NCI-H526 (cell line): ENCODE results near the gene DLAT.
A peak's percentile ranks its signal among the peaks of the same experiment; 100 is the strongest.
"Not testable (repeated sequence)": the region's sequence is repeated elsewhere in the genome, so short reads cannot be mapped to it uniquely, and the experiment has no call there.

ENCODE experiments used
- DNase-seq, 2 experiments: peaks; one replicate each; lab custom pipeline; 2025; lab: John Stamatoyannopoulos, UW

DLAT gene

GRCh38 chr11:112005422-112006094 is 19.6 kb upstream of the DLAT start:
- no peak for DNase-seq

DNA sequence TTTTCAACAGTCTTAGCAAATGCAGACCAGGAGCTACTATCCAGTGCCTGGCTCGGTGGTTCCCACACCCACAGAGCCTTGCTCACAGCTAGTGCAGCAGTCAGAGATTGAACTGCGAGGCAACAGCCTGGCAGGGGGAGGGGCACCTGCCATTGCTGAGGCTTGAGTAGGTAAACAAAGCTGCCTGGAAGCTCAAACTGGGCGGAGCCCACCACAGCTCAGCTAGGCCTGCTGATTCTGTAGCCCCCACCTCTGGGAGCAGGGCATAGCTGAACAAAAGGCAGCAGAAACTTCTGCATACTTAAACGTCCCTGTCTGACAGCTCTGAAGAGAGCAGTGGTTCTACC is 19.1 kb upstream of the DLAT start:
- not testable (repeated sequence) for DNase-seq

DNA sequence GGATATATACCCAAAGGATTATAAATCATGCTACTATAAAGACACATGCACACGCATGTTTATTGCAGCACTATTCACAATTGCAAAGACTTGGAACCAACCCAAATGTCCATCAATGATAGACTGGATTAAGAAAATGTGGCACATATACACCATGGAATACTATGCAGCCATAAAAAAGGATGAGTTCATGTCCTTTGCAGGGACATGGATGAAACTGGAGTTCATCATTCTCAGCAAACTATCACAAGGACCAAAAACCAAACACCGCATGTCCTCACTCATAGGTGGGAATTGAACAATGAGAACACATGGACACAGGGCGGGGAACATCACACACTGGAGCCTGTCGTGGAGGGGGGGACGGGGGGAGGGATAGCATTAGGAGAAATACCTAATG is 13.8 kb upstream of the DLAT start:
- DNase-seq: not testable (repeated sequence)

- no peak for DNase-seq
Observed at GRCh38 chr11:112012874-112013273, 12.3 kb upstream of the DLAT start.

GRCh38 chr11:112013497-112014164 is 11.6 kb upstream of the DLAT start:
- DNase-seq: no peak

DNA sequence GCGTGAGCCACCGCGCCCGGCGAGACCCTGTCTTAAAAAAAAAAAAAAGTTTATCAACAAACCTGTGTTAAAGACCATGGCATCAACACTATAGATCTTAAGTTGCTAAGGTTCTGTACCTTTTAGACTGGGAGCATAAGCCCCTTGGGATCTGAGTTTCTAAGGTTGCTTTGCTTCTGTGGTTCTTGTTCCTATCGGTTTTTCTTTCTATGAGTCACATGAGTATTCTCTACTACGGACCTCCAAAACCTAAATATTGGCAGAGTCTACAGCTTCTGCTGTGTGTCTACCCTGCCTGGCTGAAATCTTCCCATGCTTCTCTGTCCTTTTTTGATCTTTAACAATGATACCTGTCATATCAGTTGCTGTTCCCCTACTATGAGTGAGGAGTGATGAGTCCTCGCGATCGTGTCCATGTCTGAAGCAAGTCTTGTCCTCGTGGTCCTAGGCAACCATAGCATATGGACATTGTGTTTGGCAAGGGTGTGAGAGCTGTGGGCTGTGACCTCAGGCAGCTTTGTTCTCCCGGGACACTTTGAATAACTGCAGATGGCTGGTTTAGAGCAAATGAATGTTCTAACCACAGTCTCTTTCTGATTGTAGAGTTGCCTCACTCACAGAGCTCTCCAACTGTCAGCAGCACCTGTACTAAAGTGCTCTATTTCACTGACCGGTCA is 9.0 kb upstream of the DLAT start:
- peak in 1 of 2 experiments; percentile 45 for DNase-seq

- DNase-seq: no peak
Observed at GRCh38 chr11:112016765-112017376, 8.3 kb upstream of the DLAT start.

DNA sequence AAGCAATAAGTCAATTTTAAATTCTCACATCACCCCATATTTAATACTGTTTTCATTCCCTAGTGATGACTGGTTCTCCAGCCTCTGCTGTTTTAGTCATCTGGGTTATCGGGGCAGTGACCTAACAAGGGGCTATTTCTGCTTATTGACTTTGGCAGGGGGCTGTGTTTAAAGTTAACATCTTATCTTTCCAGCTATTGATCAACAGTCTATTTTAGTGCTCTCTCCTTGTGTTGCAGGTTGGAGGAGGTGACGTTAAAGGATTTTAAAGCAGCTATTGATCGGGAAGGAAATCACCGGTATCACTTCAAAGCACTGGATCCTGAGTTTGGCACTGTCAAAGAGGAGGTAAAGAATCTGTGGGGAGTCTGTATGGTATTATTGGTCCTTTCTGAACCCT is 7.7 kb upstream of the DLAT start:
- no peak for DNase-seq

DNA sequence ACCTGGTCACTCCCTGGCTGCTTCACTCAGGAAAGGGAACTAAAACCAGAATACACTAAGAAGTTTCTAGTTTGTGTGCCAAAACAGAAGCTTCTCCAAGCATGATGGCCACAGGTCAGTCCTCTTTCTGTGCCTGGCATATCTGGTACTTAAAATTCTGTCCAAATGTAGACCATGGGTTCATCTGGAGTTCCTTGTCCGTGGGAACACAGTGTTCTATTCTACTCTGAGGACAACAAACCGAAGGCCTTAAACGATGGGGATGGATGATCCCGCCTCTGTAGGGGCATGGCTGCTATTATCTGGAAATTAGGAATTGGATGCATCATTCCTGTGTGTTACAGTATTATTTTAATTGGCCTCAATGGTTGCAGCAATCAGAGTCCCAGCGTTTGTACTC is 6.1 kb upstream of the DLAT start:
- DNase-seq: no peak

GRCh38 chr11:112023104-112023503 is 2.1 kb upstream of the DLAT start:
- peak in 1 of 2 experiments; percentile 38 for DNase-seq

- peak in 1 of 2 experiments; percentile 37 for DNase-seq
Observed at GRCh38 chr11:112024178-112024772, 933 bp upstream of the DLAT start.

- peak; percentile 60 to 75 for DNase-seq
Observed at GRCh38 chr11:112025707-112026106, 499 bp downstream of the DLAT start.

GRCh38 chr11:112026784-112027410 is 1.7 kb downstream of the DLAT start:
- not testable (repeated sequence) for DNase-seq

GRCh38 chr11:112029460-112029859 is 4.3 kb downstream of the DLAT start:
- no peak for DNase-seq

GRCh38 chr11:112033902-112034301 is 8.7 kb downstream of the DLAT start:
- DNase-seq: no peak

DNA sequence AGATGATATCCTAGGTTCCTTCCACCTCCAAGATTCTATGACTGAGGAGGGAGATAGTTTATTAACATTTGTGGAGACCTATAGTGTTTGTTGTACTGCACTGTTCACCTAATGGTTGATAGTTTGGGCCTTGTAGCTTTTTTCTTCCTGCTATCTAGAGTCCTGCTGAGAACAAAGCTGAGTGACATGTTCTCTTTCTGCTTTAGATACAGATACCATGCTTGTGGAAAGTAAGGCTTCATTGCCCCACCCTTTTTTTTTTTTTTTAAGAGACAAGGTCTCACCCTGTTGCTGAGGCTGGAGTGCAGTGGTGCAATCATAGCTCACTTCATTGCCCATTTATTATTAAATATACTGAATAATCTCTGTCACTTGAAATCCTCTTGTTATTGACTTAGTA is 12.3 kb downstream of the DLAT start:
- no peak for DNase-seq

GRCh38 chr11:112042161-112042960 is 17.2 kb downstream of the DLAT start:
- DNase-seq: no peak

- DNase-seq: no peak
Observed at GRCh38 chr11:112042961-112043304, 17.7 kb downstream of the DLAT start.

- DNase-seq: no peak
Observed at GRCh38 chr11:112044961-112045360, 19.8 kb downstream of the DLAT start.

DNA sequence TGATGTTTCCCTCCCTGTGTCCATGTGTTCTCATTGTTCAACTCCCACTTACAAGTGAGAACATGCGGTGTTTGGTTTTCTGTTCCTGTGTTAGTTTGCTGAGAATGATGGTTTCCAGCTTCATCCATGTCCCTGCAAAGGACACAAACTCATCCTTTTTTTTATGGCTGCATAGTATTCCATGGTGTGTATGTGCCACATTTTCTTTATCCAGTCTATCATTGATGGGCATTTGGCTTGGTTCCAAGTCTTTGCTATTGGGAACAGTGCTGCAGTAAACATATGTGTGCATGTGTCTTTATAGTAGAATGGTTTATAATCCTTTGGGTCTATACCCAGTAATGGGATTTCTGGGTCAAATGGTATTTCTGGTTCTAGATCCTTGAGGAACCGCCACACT is 21.4 kb downstream of the DLAT start:
- DNase-seq: not testable (repeated sequence)

GRCh38 chr11:112048256-112048655 is 23.0 kb downstream of the DLAT start:
- DNase-seq: not testable (repeated sequence)
